Measurements from ENCODE around the gene ARHGAP12. TPM values are rescaled to one million over a fixed set of nuclear protein-coding genes. Genes with fewer than 3 reads are reported as not detected.

The ARHGAP12 gene
- total and polyA plus RNA-seq, 2 donors from 2014 or later, result 15.0 to 30.9 TPM

DNA sequence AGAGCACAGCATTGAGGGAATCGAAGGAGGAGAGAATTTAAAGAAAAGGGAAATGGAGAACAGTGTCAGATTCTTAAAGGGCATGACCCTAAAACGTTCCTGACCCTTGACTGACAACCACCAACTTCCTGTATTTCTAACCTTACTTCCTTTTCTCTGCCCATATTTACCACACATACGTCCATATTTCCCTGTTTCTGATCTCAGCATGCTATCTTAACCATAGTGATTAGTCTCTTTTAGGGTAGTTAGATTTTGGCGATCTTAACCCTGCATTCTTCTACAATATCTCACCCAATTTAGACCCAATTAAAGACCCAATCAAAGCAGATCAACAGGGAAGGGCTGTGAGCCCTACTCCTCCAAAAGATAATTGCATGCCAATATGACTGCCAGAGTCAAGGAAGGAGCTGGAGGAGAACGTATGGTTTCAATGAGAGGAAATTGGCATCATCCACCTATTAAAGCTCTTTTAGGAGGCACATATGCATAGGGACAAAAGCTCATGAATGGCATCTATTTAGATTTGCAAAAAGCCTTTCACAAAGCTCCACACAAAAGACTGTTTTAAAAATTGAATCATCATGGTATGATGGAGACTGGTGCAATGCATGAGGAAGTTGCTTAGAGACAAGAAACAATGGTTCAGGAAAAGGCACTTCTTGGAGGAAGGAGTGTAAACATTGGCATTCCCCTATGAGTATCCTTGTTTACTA, 49.0 kb upstream of the ARHGAP12 start:
- no peak for TF ChIP-seq CTCF (IDR thresholded peaks at IDR 0.05; ENCODE audit: borderline replicate concordance, extremely low read depth, insufficient read depth)
- no peak for DNase-seq
- Histone ChIP-seq H3K4me1 (ENCODE audit: control insufficient read depth in 2 of 3, insufficient read depth in 2 of 3, low read depth in 1 of 3, low read length in 3 of 3) (peaks cover 0 to 2% (median 0%) of the 10 kb centered on the region in 3 donors), H3K27me3 (ENCODE audit: control insufficient read depth, insufficient read depth, low read length) (no peaks in the 10 kb centered on the region), H3K36me3 (ENCODE audit: control insufficient read depth in 2 of 3, insufficient read depth in 3 of 3, low read length in 3 of 3) (no peaks in the 10 kb centered on the region), H3K27ac (ENCODE audit: low read depth in 2 of 2, low read length in 2 of 2) (no peak overlapping the region), H3K4me3 (ENCODE audit: low read length in 3 of 3) (no peak overlapping the region), H3K9ac (ENCODE audit: low read length in 3 of 3) (no peak overlapping the region), H3K9me3 (ENCODE audit: control insufficient read depth in 2 of 3, insufficient read depth in 1 of 3, low read length in 3 of 3) (no peaks in the 10 kb centered on the region)
- FAIRE-seq, result no peak
- intact Hi-C loops (cut with DNase I), result no loop called here

GRCh38 chr10:31975157-31975765, 46.6 kb upstream of the ARHGAP12 start:
- DNase-seq (peak in 1 of 5 donors; percentile 7), FAIRE-seq (no peak)
- Histone ChIP-seq H3K27ac (ENCODE audit: low read depth in 2 of 2, low read length in 2 of 2) (no peak overlapping the region), H3K4me1 (ENCODE audit: control insufficient read depth in 2 of 3, insufficient read depth in 2 of 3, low read depth in 1 of 3, low read length in 3 of 3) (peaks cover 0 to 2% (median 0%) of the 10 kb centered on the region in 3 donors), H3K36me3 (ENCODE audit: control insufficient read depth in 2 of 3, insufficient read depth in 3 of 3, low read length in 3 of 3) (no peaks in the 10 kb centered on the region), H3K27me3 (ENCODE audit: control insufficient read depth, insufficient read depth, low read length) (no peaks in the 10 kb centered on the region), H3K4me3 (ENCODE audit: low read length in 3 of 3) (no peak overlapping the region), H3K9me3 (ENCODE audit: control insufficient read depth in 2 of 3, insufficient read depth in 1 of 3, low read length in 3 of 3) (no peaks in the 10 kb centered on the region), H3K9ac (ENCODE audit: low read length in 3 of 3) (no peak overlapping the region)
- intact Hi-C loops (cut with DNase I), result no loop called here
- no peak for TF ChIP-seq CTCF (IDR thresholded peaks at IDR 0.05; ENCODE audit: borderline replicate concordance, extremely low read depth, insufficient read depth)

DNA sequence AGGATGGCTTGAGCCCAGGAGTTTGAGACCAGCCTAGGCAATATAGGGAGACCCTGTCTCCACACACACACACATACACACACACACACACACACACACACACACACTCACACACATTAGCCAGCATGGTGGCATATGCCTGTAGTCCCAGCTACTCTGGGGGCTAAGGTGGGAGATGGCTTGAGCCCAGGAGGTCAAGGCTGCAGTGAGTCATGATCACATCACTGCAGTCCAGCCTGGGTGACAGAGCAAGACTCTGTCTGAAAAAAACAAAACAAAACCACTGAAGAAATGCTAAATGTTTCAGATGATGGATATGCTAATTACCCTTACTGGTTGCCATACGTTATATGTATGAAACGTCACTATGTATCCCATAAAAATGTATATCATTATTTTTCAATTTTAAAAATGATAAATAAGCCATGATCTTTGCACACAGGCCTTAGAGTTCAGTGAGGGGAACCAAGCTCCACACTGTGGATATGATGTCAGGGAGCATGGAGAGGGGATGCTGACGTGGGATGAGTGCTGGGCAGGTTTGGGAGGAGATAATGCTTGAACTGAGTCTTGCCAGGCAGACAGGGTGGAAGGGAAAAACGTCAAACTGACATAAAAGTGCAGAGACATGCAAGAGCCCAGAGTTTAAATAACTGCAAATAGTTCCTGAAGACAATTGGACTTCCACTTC, 45.9 kb upstream of the ARHGAP12 start:
- intact Hi-C loops (cut with DNase I), result no loop called here
- H3K9ac ChIP-seq (ENCODE audit: low read length in 3 of 3), result no peak overlapping the region
- no peak overlapping the region for H3K4me3 ChIP-seq (ENCODE audit: low read length in 3 of 3)
- no peak overlapping the region for H3K27ac ChIP-seq (ENCODE audit: low read depth in 2 of 2, low read length in 2 of 2)
- H3K9me3 ChIP-seq (ENCODE audit: control insufficient read depth in 2 of 3, insufficient read depth in 1 of 3, low read length in 3 of 3), result no peaks in the 10 kb centered on the region
- DNase-seq (no peak), FAIRE-seq (no peak)
- no peaks in the 10 kb centered on the region for H3K36me3 ChIP-seq (ENCODE audit: control insufficient read depth in 2 of 3, insufficient read depth in 3 of 3, low read length in 3 of 3)
- no peaks in the 10 kb centered on the region for H3K27me3 ChIP-seq (ENCODE audit: control insufficient read depth, insufficient read depth, low read length)
- peaks cover 0 to 2% (median 0%) of the 10 kb centered on the region in 3 donors for H3K4me1 ChIP-seq (ENCODE audit: control insufficient read depth in 2 of 3, insufficient read depth in 2 of 3, low read depth in 1 of 3, low read length in 3 of 3)
- no peak for TF ChIP-seq CTCF (IDR thresholded peaks at IDR 0.05; ENCODE audit: borderline replicate concordance, extremely low read depth, insufficient read depth)

Data from kidney (tissue), 14 donors.